Hepatocyte (in vitro differentiated cells): ENCODE results near the gene FADS3.

Experiments
- EZH2 ChIP-seq: fragments of 200-600 bp; sonication (generic); IDR thresholded peaks from 2 replicates; pipeline ENCODE4 v1.6.1; 2016; ENCODE audit warnings: antibody characterized with exemption, mild to moderate bottlenecking, borderline replicate concordance
- EZH2phosphoT487 ChIP-seq: fragments of 200-600 bp; sonication (generic); IDR thresholded peaks from one replicate; pipeline ENCODE4 v1.6.1; 2018; ENCODE audit warnings: antibody characterized with exemption, mild to moderate bottlenecking, low read depth, moderate library complexity; ENCODE audit not compliant: unreplicated experiment, severe bottlenecking
- TF ChIP-seq, protein P1 (sequence below): fragments of 200-600 bp; sonication (generic); IDR thresholded peaks from 2 replicates; pipeline ENCODE4 v1.5.1; 2016; ENCODE audit warnings: antibody characterized with exemption, mild to moderate bottlenecking; ENCODE audit not compliant: poor library complexity

DNA sequence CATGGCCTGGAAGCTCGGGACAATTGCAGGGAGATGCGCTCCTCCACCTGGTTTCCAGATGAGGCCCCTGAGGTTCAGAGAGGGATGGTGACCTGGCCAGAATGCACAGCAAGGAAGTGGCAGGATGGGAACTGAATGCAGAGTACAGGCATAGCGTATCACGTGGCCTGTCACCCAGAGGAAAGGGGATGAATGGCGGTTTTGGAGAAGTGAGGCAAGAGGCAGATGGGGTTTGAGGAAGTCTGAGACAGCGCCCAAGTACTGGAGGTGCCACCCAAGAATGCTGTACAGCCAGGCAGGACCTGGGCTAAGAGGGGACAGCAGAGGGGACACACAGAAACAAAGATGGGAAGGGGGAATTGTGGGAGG lies 21.2 kb upstream of the FADS3 start:
- TF ChIP-seq EZH2 (no peak), EZH2phosphoT487 (no peak)
- TF ChIP-seq, protein P1, sequence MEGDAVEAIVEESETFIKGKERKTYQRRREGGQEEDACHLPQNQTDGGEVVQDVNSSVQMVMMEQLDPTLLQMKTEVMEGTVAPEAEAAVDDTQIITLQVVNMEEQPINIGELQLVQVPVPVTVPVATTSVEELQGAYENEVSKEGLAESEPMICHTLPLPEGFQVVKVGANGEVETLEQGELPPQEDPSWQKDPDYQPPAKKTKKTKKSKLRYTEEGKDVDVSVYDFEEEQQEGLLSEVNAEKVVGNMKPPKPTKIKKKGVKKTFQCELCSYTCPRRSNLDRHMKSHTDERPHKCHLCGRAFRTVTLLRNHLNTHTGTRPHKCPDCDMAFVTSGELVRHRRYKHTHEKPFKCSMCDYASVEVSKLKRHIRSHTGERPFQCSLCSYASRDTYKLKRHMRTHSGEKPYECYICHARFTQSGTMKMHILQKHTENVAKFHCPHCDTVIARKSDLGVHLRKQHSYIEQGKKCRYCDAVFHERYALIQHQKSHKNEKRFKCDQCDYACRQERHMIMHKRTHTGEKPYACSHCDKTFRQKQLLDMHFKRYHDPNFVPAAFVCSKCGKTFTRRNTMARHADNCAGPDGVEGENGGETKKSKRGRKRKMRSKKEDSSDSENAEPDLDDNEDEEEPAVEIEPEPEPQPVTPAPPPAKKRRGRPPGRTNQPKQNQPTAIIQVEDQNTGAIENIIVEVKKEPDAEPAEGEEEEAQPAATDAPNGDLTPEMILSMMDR: no peak
